GM18517 (cell line): ENCODE data around the gene PSMB11.

Source experiments
- ATAC-seq: cut with Tn5 transposase; IDR thresholded peaks from one replicate; pipeline ENCODE4 v1.9.1; 2021; ENCODE audit warnings: mild to moderate bottlenecking, moderate library complexity; ENCODE audit not compliant: unreplicated experiment

The PSMB11 gene

DNA sequence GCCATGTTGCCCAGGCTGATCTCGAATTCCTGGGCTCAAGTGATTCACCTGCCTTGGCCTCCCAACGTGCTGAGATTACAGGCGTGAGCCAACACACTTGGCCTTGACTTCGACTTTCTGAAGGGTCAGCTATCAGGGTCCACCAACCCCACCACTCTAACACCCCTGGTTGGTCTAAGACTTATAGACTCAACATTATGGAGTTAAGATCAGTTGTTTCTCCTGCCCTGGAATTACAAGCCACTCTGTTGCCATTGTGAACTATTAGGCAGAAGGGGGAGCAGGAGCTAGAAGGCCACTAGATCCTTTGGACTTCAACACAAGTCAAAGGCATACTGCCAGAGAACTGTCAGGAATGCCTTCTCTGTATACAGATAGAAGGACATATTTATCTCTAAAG lies 1.9 kb upstream of the PSMB11 start:
- no peak for ATAC-seq

GRCh38 chr14:23041729-23042128 lies 283 bp upstream of the PSMB11 start:
- no peak for ATAC-seq

DNA sequence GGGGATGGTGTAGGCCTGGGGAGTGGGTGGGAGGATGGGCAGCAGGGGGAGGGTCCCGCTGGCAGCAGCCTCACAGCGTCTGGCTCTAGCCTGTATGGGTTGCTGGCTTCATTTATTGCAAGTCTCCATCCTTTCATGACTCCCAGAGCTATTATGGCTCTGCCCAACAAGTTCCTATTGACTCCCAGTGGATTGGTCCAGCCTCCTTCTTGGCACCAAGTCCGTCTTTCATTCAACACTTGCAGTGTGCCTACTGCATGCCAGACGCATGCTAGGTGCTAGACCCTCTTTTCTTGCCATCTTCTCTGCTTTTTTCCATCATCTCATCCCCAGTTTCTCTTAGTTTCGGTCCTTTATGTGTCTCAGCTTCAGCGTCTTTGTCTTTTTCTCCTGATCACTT lies 1.1 kb downstream of the PSMB11 start:
- no peak for ATAC-seq

DNA sequence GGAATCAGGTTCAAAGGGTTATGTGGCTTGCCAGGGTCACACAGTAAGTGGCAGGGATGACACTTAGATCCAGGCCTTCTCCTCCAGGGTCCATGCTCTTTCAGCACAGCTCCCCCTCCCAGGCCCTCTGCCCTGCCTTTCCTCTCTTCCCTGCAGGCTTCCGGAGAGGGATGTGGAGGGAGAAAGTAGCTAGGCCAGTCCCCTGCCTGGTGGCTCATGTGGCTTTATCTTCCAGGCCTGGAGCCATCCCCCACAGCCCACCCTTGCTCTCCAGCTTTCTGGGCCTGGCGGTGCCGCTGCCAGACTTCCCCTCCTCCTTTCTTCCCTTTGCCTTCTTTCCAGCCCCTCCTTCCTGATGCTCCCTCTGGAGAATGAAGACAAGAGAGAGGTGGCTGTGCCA lies 1.7 kb downstream of the PSMB11 start:
- no peak for ATAC-seq

- no peak for ATAC-seq
Measured at GRCh38 chr14:23044840-23045239, 2.8 kb downstream of the PSMB11 start.

DNA sequence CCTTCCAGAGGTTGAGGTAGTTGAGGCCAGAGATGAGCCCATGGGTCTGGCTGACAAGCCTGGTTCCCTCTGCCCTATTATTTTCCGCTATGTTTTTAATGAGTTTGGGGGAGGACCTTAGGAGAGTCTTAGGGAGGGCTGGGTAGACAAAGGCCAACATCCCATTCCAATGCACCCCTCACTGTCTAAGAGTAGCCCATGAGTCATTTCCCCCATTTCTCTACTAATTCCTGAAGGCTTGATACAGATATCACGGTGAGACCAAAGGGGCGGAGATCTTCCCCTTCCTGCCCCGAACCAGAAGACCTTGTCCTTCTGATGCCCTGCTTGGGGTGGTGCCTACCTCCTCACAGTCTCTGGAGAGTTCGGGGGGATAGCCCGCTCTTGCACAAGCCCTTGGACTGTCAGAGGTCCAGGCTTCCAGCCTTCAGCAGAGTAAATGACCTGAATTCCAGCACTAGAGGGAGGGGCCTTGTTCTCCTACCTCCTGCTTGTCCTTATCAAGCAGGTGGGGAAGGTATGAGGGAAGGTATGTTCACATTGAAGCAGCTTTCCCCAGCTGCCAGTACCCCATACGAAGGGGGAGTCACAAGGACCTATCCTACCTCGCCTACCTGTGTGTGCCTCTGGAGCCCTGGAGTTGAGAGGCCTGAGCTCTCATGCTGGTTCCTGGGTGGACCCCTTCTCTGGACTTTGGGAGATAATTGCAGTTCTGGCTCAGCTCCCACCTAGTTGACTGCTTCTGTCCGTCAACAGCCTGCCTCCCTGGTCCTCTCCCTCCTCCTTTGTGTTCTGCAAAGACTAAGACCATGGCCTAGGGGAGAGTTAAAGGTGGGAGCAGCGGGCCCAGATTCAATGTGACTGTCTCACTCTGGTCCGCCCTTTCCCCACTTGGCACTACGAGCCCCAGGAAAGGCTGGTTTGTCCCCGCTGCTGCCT lies 3.7 kb downstream of the PSMB11 start:
- no peak for ATAC-seq

- no peak for ATAC-seq
Measured at GRCh38 chr14:23047034-23047634, 5.1 kb downstream of the PSMB11 start.

DNA sequence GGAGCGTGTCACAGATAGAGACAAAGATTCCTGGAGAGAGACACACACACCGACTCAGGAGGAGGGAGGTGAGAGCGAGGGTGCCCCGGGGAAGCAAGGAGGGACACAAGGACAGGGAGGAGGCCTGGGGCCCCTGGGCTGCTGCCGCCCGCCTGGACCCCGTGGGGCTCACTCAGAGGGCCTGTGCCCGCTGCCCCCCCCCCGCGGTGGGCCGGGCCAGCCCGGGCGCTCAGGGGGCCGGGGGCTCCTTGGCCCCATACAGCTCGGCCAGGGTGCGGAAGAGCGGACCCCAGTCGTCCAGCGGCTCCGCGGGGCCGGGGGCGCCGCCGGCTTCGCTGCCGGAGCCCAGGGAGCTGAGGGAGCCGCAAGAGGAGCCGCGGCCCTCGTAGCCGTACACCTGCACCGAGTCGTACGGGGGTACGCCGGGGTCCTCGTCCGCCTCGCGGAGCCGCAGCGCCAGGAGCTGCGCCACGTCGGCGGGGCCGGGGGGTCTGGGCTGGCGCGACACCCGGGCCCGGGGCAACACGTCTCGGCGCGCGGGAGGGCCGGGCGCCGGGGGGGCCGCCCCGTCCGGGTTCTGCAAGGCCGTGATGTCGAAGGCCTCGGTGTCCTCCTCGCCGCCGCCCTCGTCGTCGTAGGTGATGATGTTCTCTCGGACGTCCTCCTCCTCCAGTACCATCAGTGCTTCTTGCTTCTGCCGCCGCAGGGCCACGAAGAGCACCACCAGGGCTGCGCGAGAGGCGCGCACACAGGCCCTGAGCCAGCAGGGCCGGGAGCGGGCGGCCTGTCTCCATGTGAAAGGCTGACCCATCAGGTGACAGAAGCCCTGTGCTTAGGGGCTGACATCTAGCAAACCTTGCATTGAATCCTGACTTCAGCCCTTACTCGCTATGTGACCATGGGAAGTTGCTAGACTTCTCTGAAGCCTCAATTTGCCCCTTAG lies 6.0 kb downstream of the PSMB11 start:
- ATAC-seq: no peak

- ATAC-seq: no peak
Measured at GRCh38 chr14:23049011-23049410, 7.0 kb downstream of the PSMB11 start.

- ATAC-seq: no peak
Measured at GRCh38 chr14:23051141-23052057, 9.4 kb downstream of the PSMB11 start.

- ATAC-seq: no peak
Measured at GRCh38 chr14:23052182-23052623, 10.2 kb downstream of the PSMB11 start.

DNA sequence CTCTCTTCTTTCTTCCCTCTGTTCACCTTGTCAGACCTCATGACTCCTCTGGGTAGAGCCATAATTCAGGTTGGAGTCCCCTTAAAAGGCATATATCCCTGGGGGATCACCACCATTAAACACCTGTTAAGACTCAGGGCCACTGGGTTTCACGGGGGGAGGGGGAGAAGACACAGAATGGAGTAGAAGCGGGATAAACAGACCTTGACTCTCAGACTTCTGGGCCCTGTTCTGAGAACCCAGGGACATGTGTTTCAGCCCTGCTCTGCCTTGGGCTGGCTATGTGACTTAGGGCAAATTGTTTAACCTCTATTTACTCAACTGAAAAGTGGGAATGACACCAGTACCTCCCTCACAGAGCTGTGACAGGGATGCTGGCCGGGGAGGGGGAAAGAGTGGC lies 10.7 kb downstream of the PSMB11 start:
- ATAC-seq: no peak

- ATAC-seq: no peak
Measured at GRCh38 chr14:23053426-23053825, 11.4 kb downstream of the PSMB11 start.

- ATAC-seq: no peak
Measured at GRCh38 chr14:23054000-23054811, 12.2 kb downstream of the PSMB11 start.

DNA sequence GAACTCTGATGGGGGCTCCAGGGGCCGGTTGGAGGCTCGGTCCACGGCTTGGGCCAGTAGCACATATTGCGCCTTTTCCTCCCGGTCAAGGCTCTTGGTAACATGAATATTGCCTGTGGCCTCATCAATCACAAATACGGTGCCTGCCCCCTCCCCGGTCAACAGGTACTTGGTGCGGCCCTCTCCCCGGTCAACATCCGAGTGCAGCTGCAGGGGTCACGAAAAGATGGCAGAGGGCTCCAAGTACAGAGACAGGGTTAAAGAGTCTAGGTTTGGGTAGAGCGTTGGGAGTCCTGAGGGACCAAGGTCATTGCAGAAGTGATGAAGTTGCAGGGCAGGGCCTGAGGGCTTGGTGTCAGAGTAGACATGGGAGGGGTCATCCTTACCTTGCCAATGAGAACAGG lies 13.1 kb downstream of the PSMB11 start:
- no peak for ATAC-seq

DNA sequence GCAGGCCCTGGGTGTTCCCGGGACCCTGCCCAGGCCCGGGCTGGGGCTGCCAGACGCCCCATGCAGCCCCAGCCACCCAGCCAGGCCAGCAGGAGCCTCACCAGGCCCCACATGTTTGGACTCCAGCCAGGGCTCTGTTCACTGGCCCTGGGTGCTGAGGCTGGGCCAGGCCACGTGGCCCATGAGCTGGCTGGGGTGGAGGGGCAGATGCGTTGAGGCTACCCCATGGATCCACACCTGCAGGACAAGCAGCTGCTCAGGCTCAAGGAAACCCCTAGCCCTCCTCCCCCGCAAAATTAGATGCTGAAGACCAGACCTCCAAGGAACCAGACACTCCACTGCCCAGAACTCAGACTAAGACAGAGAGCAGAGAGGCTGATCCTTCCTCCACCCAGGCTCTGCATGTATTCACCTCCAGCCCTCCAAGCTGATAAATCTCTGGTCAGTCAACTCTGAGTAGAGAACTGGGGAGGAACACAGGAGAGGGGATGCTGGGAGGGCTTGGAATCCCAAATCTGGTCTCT lies 13.7 kb downstream of the PSMB11 start:
- no peak for ATAC-seq

GRCh38 chr14:23056145-23056955 lies 14.3 kb downstream of the PSMB11 start:
- ATAC-seq: peak; percentile 41
